K562 (cell line): Measurements from ENCODE around the gene ASGR2. TPM values are rescaled to one million over a fixed set of nuclear protein-coding genes. Genes with fewer than 3 reads are reported as not detected.
"Not testable (repeated sequence)": the region's sequence is repeated elsewhere in the genome, so short reads cannot be mapped to it uniquely, and the experiment has no call there.

Source experiments
- ATAC-seq: fragments of 200-7000 bp; cut with Tn5 transposase; 3 replicates; pipeline ENCODE4 v1.9.1; 2020; ENCODE audit warnings: moderate library complexity
- BruUV-seq: library from RNA; stranded (reverse); fragments of 400-500 nt; replicated peaks from 2 replicates; lab custom pipeline; 2021; lab: Mats Ljungman, UMichigan
- CTCF ChIA-PET: fragments of 300-600 bp; formaldehyde crosslinking; extraction: SDS; loops from one replicate; lab custom pipeline; 2021; ENCODE audit warnings: low intra/inter-chr PET ratio; lab: Yijun Ruan, JAX
- POLR2A ChIA-PET: fragments of 300-600, 350-650 bp; sonication (Branson Sonifier 250); formaldehyde crosslinking; extraction: SDS; loops from one replicate; lab custom pipeline; 2021; ENCODE audit warnings: antibody characterized with exemption, inconsistent platforms; lab: Yijun Ruan, JAX
- DNase-seq, 4 experiments: peaks; one replicate each; pipeline versions ENCODE4 v3.0.0 to v3.0.0-alpha.2; 2011 to 2018; ENCODE audit warnings: low spot score in 3 of 4, mixed read lengths in 3 of 4; ENCODE audit errors: extremely low read depth in 1 of 4
- FAIRE-seq: peaks from 2 replicates; lab custom pipeline; 2011; peaks lifted over from hg19 to GRCh38; lab: Jason Lieb, UNC
- H2AFZ ChIP-seq: 2 replicates; pipeline ENCODE4 v1.6.0; 2011; ENCODE audit warnings: low read depth, low read length, control low read depth, inconsistent platforms
- H3K27ac ChIP-seq: fragments of 200-600 bp; 3 replicates; pipeline ENCODE4 v1.8.0; 2011; ENCODE audit warnings: low read depth, mild to moderate bottlenecking, control low read depth, inconsistent platforms, low read length, moderate library complexity, mixed read lengths; ENCODE audit errors: extremely low read depth
- H3K27me3 ChIP-seq, 2 experiments: fragments of 300-600 bp in 1 of 2; 2 replicates in 1 of 2; 3 replicates in 1 of 2; pipeline versions ENCODE4 v1.6.0 to v1.8.0; 2011; ENCODE audit warnings: inconsistent platforms in 2 of 2, low read length in 2 of 2, mild to moderate bottlenecking in 1 of 2, mixed read lengths in 1 of 2, moderate library complexity in 1 of 2; ENCODE audit not compliant: control insufficient read depth in 2 of 2, insufficient read depth in 2 of 2
- H3K36me3 ChIP-seq: fragments of 300-600 bp; 3 replicates; pipeline ENCODE4 v1.8.0; 2011; ENCODE audit warnings: mild to moderate bottlenecking, low read length, inconsistent platforms; ENCODE audit not compliant: control insufficient read depth, insufficient read depth
- H3K4me1 ChIP-seq, 2 experiments: fragments of 200-600 bp in 1 of 2; replicated peaks in 1 of 2; 2 replicates in 1 of 2; 3 replicates in 1 of 2; pipeline versions ENCODE4 v1.5.1 to v1.8.0; 2011; ENCODE audit warnings: inconsistent platforms in 2 of 2, low read length in 2 of 2, mild to moderate bottlenecking in 1 of 2, mixed read lengths in 1 of 2, moderate library complexity in 1 of 2; ENCODE audit not compliant: control insufficient read depth in 2 of 2, insufficient read depth in 2 of 2
- H3K4me2 ChIP-seq: 2 replicates; pipeline ENCODE4 v1.6.1; 2011; ENCODE audit warnings: low read length, control low read depth, inconsistent platforms, mixed read lengths; ENCODE audit not compliant: insufficient read depth
- H3K4me3 ChIP-seq: fragments of 200-600 bp; sonication (generic), shearing (Covaris generic); 2 replicates; pipeline ENCODE4 v1.5.1; 2016; ENCODE audit warnings: control low read depth, inconsistent platforms
- H3K79me2 ChIP-seq: fragments of 200-600 bp; 3 replicates; pipeline ENCODE4 v1.8.0; 2011; ENCODE audit warnings: low read length, inconsistent platforms; ENCODE audit not compliant: control insufficient read depth, insufficient read depth
- H3K9ac ChIP-seq, 2 experiments: 2 replicates each; pipeline versions ENCODE4 v1.6.0 to v1.6.1; 2011; ENCODE audit warnings: low read depth in 2 of 2, low read length in 2 of 2, control low read depth in 1 of 2, inconsistent platforms in 1 of 2, mild to moderate bottlenecking in 1 of 2, mixed read lengths in 1 of 2; ENCODE audit not compliant: insufficient read depth in 1 of 2
- H3K9me1 ChIP-seq: one replicate; pipeline ENCODE4 v1.6.0; 2011; ENCODE audit warnings: inconsistent platforms, mild to moderate bottlenecking, low read length, moderate library complexity; ENCODE audit not compliant: control insufficient read depth, insufficient read depth
- H3K9me3 ChIP-seq: replicated peaks from 2 replicates; pipeline ENCODE4 v1.5.1; 2011; ENCODE audit warnings: low read depth, low read length, inconsistent platforms; ENCODE audit not compliant: control insufficient read depth, insufficient read depth
- H4K20me1 ChIP-seq: replicated peaks from 2 replicates; pipeline ENCODE4 v1.6.1; 2011; ENCODE audit warnings: low read length, inconsistent platforms, mixed read lengths; ENCODE audit not compliant: control insufficient read depth, insufficient read depth
- ASH1L ChIP-seq: fragments of 450-650 bp; IDR thresholded peaks from 2 replicates; pipeline ENCODE4 v1.6.1; 2018; ENCODE audit warnings: borderline replicate concordance, mild to moderate bottlenecking, low read depth; ENCODE audit not compliant: partially characterized antibody
- MAFF ChIP-seq: IDR thresholded peaks from 2 replicates; pipeline ENCODE4 v1.6.1; 2012; ENCODE audit warnings: low read length, improper control_type of control experiment
- SAFB ChIP-seq: fragments of 200-400 bp; formaldehyde crosslinking; IDR thresholded peaks from 2 replicates; pipeline ENCODE4 v1.6.1; 2017; ENCODE audit warnings: low read depth, low read length, borderline replicate concordance
- ZNF146 ChIP-seq: IDR thresholded peaks from one replicate; pipeline ENCODE4 v1.6.1; 2018; ENCODE audit warnings: missing compliant biosample characterization; ENCODE audit not compliant: unreplicated experiment
- WGBS: fragments of 100-300 bp; shearing (Covaris generic); methylation state at CpG from one replicate; pipeline ENCODE4 v1.1.6; 2016; ENCODE audit warnings: low coverage, mixed read lengths; ENCODE audit not compliant: insufficient coverage; ENCODE audit errors: missing lambda C conversion rate; 5-methylcytosine and 5-hydroxymethylcytosine counted together
- in situ Hi-C: fragments of 300-500 bp; cut with MboI; formaldehyde crosslinking; loops from 4 replicates; pipeline ENCODE4 v1.15.0; 2018; ENCODE audit warnings: inconsistent platforms, mixed read lengths
- intact Hi-C: fragments of 100-400 bp; cut with micrococcal nuclease; formaldehyde crosslinking; loops from 2 replicates; pipeline ENCODE4 v1.14.2; 2022
- polyA plus RNA-seq, 8 experiments: library from polyadenylated mRNA; depleted of rRNA in 4 of 8; stranded (reverse) in 5 of 8; unstranded in 3 of 8; fragments of >200 nt; fragmentation: Nextera tagmentation in 2 of 8; fragmentation: Illumina TruSeq in 1 of 8; extraction: Ambion mirVana in 2 of 8; extraction: Trizol in 1 of 8; gene quantifications; 2 replicates each; pipeline versions ENCODE4 v1.2.1 to v1.2.3, GENCODE V29; 2011 to 2014; ENCODE audit warnings: inconsistent platforms in 1 of 8, missing spikeins in 1 of 8
- total RNA-seq, 7 experiments: library from RNA; depleted of rRNA in 6 of 7; stranded (reverse); fragments of >200 nt in 6 of 7; fragmentation: Illumina TruSeq in 2 of 7; extraction: Trizol in 2 of 7; gene quantifications; 2 replicates each; pipeline versions ENCODE4 v1.2.1 to v1.2.3, GENCODE V29; 2011 to 2021; ENCODE audit warnings: low replicate concordance in 1 of 7
- TF ChIP-seq, protein P1 (sequence below): sonication (generic); formaldehyde crosslinking; IDR thresholded peaks from 2 replicates; pipeline ENCODE4 v1.8.1; 2023; ENCODE audit warnings: mild to moderate bottlenecking, missing genetic modification reagents

ASGR2 gene
- total and polyA plus RNA-seq, 9 of the 15 experiments (the other 6 are each of a cell fraction or from before 2014, with no cell fraction given) = not detected

GRCh38 chr17:7128160-7128559 is 13.5 kb upstream of the ASGR2 start:
- H3K27ac ChIP-seq = no peak overlapping the region
- ChIA-PET CTCF (no interaction called here), POLR2A (no interaction called here)
- BruUV-seq = no TSS peak
- H3K36me3 ChIP-seq = no peaks in the 10 kb centered on the region
- H3K79me2 ChIP-seq = no peaks in the 10 kb centered on the region
- peaks cover 0 to 3% of the 10 kb centered on the region in 2 experiments; a peak in 1 of 5 replicates for H3K4me1 ChIP-seq
- DNase-seq (no peak), FAIRE-seq (no peak), ATAC-seq (no peak)
- TF ChIP-seq ASH1L (no peak), SAFB (no peak), MAFF (no peak)
- TF ChIP-seq, protein P1, sequence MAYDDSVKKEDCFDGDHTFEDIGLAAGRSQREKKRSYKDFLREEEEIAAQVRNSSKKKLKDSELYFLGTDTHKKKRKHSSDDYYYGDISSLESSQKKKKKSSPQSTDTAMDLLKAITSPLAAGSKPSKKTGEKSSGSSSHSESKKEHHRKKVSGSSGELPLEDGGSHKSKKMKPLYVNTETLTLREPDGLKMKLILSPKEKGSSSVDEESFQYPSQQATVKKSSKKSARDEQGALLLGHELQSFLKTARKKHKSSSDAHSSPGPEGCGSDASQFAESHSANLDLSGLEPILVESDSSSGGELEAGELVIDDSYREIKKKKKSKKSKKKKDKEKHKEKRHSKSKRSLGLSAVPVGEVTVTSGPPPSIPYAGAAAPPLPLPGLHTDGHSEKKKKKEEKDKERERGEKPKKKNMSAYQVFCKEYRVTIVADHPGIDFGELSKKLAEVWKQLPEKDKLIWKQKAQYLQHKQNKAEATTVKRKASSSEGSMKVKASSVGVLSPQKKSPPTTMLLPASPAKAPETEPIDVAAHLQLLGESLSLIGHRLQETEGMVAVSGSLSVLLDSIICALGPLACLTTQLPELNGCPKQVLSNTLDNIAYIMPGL (CRISPR knock-in tag) = no peak
- H3K9me1 ChIP-seq = no peaks in the 10 kb centered on the region
- H3K27me3 ChIP-seq = peaks cover 0 to 24% of the 10 kb centered on the region in 2 experiments; a peak in 3 of 5 replicates
- H3K9ac ChIP-seq = no peak overlapping the region
- H4K20me1 ChIP-seq = no peaks in the 10 kb centered on the region
- H2AFZ ChIP-seq = no peak overlapping the region
- 8% methylated on average over 5 of the region's 5 CpGs for WGBS
- intact Hi-C loops = no loop called here
- in situ Hi-C loops = no loop called here
- H3K4me2 ChIP-seq = no peak overlapping the region
- no peak overlapping the region for H3K4me3 ChIP-seq
- H3K9me3 ChIP-seq = no peaks in the 10 kb centered on the region

GRCh38 chr17:7127501-7127900 is 12.9 kb upstream of the ASGR2 start:
- intact Hi-C loops, H3K36me3 ChIP-seq, CTCF ChIA-PET, FAIRE-seq, BruUV-seq, H2AFZ ChIP-seq, H3K27ac ChIP-seq, H3K79me2 ChIP-seq, H3K4me3 ChIP-seq, H3K9me1 ChIP-seq, H4K20me1 ChIP-seq, H3K9ac ChIP-seq, ATAC-seq, in situ Hi-C loops, DNase-seq, POLR2A ChIA-PET, H3K9me3 ChIP-seq, H3K4me1 ChIP-seq: not testable (repeated sequence)
- peaks cover 0 to 28% of the 10 kb centered on the region in 2 experiments; a peak in 3 of 5 replicates for H3K27me3 ChIP-seq
- 0% methylated on average over 2 of the region's 5 CpGs for WGBS
- peak; percentile 28 for TF ChIP-seq ZNF146 (CRISPR knock-in tag)
- TF ChIP-seq, all 486 proteins: peak for 1; not testable (repeated sequence) for 485
- not testable (repeated sequence) for H3K4me2 ChIP-seq

- H2AFZ ChIP-seq, H3K9me3 ChIP-seq, H3K79me2 ChIP-seq, POLR2A ChIA-PET, H3K9me1 ChIP-seq, H3K36me3 ChIP-seq, FAIRE-seq, H3K4me2 ChIP-seq, ATAC-seq, H3K4me3 ChIP-seq, H3K9ac ChIP-seq, in situ Hi-C loops, H3K27ac ChIP-seq, intact Hi-C loops, H4K20me1 ChIP-seq, BruUV-seq, H3K4me1 ChIP-seq, CTCF ChIA-PET, DNase-seq: not testable (repeated sequence)
- WGBS = 19% methylated on average over 10 of the region's 12 CpGs
- peaks cover 0 to 29% of the 10 kb centered on the region in 2 experiments; a peak in 3 of 5 replicates for H3K27me3 ChIP-seq
These were observed 11.8 kb upstream of the ASGR2 start for GRCh38 chr17:7126386-7126785.
